Astrocyte (in vitro differentiated cells and primary cell): ENCODE measurements around the gene SIK1. TPM values are rescaled to one million over a fixed set of nuclear protein-coding genes. Genes with fewer than 3 reads are reported as not detected.

ENCODE experiments used
- DNase-seq: peaks from one replicate; pipeline ENCODE4 v3.0.0-alpha.2; 2010; ENCODE audit warnings: low read depth
- FAIRE-seq: peaks from 2 replicates; lab custom pipeline; 2011; peaks lifted over from hg19 to GRCh38; lab: Jason Lieb, UNC
- H2AFZ ChIP-seq: 2 replicates; pipeline ENCODE4 v1.6.0; 2012; ENCODE audit warnings: low read depth, low read length, inconsistent platforms
- H3K27ac ChIP-seq: 2 replicates; pipeline ENCODE4 v1.5.1; 2011; ENCODE audit warnings: low read depth, low read length, inconsistent platforms
- H3K27me3 ChIP-seq: 2 replicates; pipeline ENCODE4 v1.6.0; 2011; ENCODE audit warnings: low read length, inconsistent platforms; ENCODE audit not compliant: insufficient read depth
- H3K36me3 ChIP-seq: 2 replicates; pipeline ENCODE4 v1.5.1; 2011; ENCODE audit warnings: low read length, inconsistent platforms; ENCODE audit not compliant: insufficient read depth
- H3K4me1 ChIP-seq: 2 replicates; pipeline ENCODE4 v1.5.1; 2011; ENCODE audit warnings: low read length, inconsistent platforms; ENCODE audit not compliant: insufficient read depth
- H3K4me2 ChIP-seq: 2 replicates; pipeline ENCODE4 v1.6.0; 2012; ENCODE audit warnings: low read length, inconsistent platforms
- H3K4me3 ChIP-seq: 2 replicates; pipeline ENCODE4 v1.5.1; 2011; ENCODE audit warnings: low read depth, mild to moderate bottlenecking, low read length, inconsistent platforms; ENCODE audit not compliant: insufficient read depth
- H3K79me2 ChIP-seq: 2 replicates; pipeline ENCODE4 v1.6.0; 2012; ENCODE audit warnings: mild to moderate bottlenecking, low read length, inconsistent platforms; ENCODE audit not compliant: insufficient read depth
- H3K9ac ChIP-seq: 2 replicates; pipeline ENCODE4 v1.6.0; 2012; ENCODE audit warnings: mild to moderate bottlenecking, low read length, inconsistent platforms
- H3K9me3 ChIP-seq: 2 replicates; pipeline ENCODE4 v1.5.1; 2012; ENCODE audit warnings: low read depth, mild to moderate bottlenecking, low read length, inconsistent platforms; ENCODE audit not compliant: insufficient read depth
- H4K20me1 ChIP-seq: 2 replicates; pipeline ENCODE4 v1.6.0; 2012; ENCODE audit warnings: low read length, inconsistent platforms; ENCODE audit not compliant: insufficient read depth
- H3K27ac Mint-ChIP-seq: one replicate; pipeline ENCODE4 v1.8.0; 2021; ENCODE audit warnings: mild to moderate bottlenecking, mixed read lengths; ENCODE audit not compliant: unreplicated experiment
- H3K27me3 Mint-ChIP-seq: one replicate; pipeline ENCODE4 v1.8.0; 2021; ENCODE audit warnings: low read depth, mixed read lengths; ENCODE audit not compliant: unreplicated experiment
- H3K36me3 Mint-ChIP-seq: one replicate; pipeline ENCODE4 v1.8.0; 2021; ENCODE audit warnings: low read depth, mixed read lengths; ENCODE audit not compliant: unreplicated experiment
- H3K4me1 Mint-ChIP-seq: one replicate; pipeline ENCODE4 v1.8.0; 2021; ENCODE audit warnings: low read depth, mixed read lengths; ENCODE audit not compliant: unreplicated experiment
- H3K4me3 Mint-ChIP-seq: one replicate; pipeline ENCODE4 v1.8.0; 2021; ENCODE audit warnings: mild to moderate bottlenecking, moderate library complexity, mixed read lengths; ENCODE audit not compliant: unreplicated experiment
- H3K9me3 Mint-ChIP-seq: one replicate; pipeline ENCODE4 v1.8.0; 2021; ENCODE audit warnings: mild to moderate bottlenecking, mixed read lengths; ENCODE audit not compliant: unreplicated experiment
- CTCF ChIP-seq: IDR thresholded peaks from 2 replicates; pipeline ENCODE4 v1.5.1; 2011; ENCODE audit warnings: low read depth, mild to moderate bottlenecking, inconsistent platforms, low read length, moderate library complexity; ENCODE audit not compliant: insufficient read depth
- EZH2 ChIP-seq: IDR thresholded peaks from 2 replicates; pipeline ENCODE4 v1.6.1; 2012; ENCODE audit warnings: mild to moderate bottlenecking, low read length, inconsistent platforms; ENCODE audit not compliant: insufficient read depth
- total RNA-seq: library from RNA; stranded (reverse); gene quantifications from 2 replicates; pipeline ENCODE4 v1.2.1, GENCODE V29; 2021

SIK1 gene
- total RNA-seq, 1 donor from 2014 or later = 68.0 TPM

- no peaks in the 10 kb centered on the region for H4K20me1 ChIP-seq
- TF ChIP-seq CTCF = no peak
- TF ChIP-seq EZH2 = no peak
- H2AFZ ChIP-seq = no peak overlapping the region
- no peak overlapping the region for H3K9ac ChIP-seq
- Mint-ChIP-seq H3K4me3 (no peak overlapping the region), H3K36me3 (no peaks in the 10 kb centered on the region), H3K4me1 (no peaks in the 10 kb centered on the region), H3K27ac (no peak overlapping the region), H3K27me3 (peaks cover 13% of the 10 kb centered on the region), H3K9me3 (no peaks in the 10 kb centered on the region)
- H3K27me3 ChIP-seq = no peaks in the 10 kb centered on the region
- no peaks in the 10 kb centered on the region for H3K9me3 ChIP-seq
- H3K79me2 ChIP-seq = no peaks in the 10 kb centered on the region
- no peak overlapping the region for H3K4me2 ChIP-seq
- no peak overlapping the region for H3K4me3 ChIP-seq
- H3K4me1 ChIP-seq = no peaks in the 10 kb centered on the region
- FAIRE-seq = no peak
- no peak for DNase-seq
- no peaks in the 10 kb centered on the region for H3K36me3 ChIP-seq
- H3K27ac ChIP-seq = no peak overlapping the region
Measured at GRCh38 chr21:43375837-43376477, 51.0 kb downstream of the SIK1 start.

DNA sequence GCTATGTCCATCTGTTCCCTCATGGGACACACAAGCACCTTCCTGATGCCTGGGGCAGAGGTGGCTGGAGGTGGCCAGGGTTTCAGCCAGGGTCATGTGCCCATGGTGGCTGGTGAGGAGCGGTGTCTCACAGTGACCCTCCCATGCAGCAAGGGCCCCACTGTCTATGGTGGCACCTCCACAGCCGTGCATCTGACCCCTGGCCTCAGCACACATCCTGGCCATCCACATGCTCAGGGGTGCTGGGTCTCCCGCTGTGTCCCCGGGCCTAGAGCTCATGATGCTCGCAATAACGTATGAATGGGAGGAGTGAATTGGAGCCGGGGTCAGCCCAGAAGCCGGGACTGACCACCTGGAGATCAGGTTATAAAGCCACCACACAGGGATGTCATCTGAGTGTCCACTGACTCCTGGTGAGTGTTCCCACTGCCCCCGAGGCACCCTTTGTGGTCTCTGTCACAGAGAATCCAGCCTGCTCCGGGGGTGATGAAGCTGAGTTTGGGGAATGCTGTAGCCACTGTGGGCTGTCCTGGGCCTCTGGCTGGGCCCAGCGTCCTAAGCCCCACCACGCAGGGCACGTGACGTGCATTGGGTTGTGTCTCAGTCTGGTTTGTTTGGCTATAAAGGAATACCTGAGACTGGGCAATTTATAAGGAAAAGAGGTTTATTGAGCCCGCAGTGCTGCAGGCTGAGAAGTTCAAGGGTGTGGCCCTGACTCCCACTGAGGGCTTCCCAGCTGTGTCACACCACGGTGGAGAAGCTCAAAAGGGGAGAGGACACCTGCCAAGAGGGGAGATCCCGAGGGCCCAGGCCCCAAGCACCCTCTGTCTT lies 51.7 kb downstream of the SIK1 start:
- FAIRE-seq (no peak), DNase-seq (no peak)
- H3K4me2 ChIP-seq = no peak overlapping the region
- no peaks in the 10 kb centered on the region for H3K27me3 ChIP-seq
- no peaks in the 10 kb centered on the region for H3K36me3 Mint-ChIP-seq
- no peak overlapping the region for H3K4me3 Mint-ChIP-seq
- TF ChIP-seq EZH2 = no peak
- TF ChIP-seq CTCF = no peak
- H3K79me2 ChIP-seq = no peaks in the 10 kb centered on the region
- H3K36me3 ChIP-seq = no peaks in the 10 kb centered on the region
- no peaks in the 10 kb centered on the region for H4K20me1 ChIP-seq
- peaks cover 17% of the 10 kb centered on the region for H3K27me3 Mint-ChIP-seq
- H3K9ac ChIP-seq = no peak overlapping the region
- H3K4me1 ChIP-seq = peaks cover 4% of the 10 kb centered on the region
- H3K27ac Mint-ChIP-seq = no peak overlapping the region
- no peaks in the 10 kb centered on the region for H3K9me3 Mint-ChIP-seq
- no peak overlapping the region for H3K4me3 ChIP-seq
- no peaks in the 10 kb centered on the region for H3K9me3 ChIP-seq
- H3K27ac ChIP-seq = no peak overlapping the region
- no peak overlapping the region for H2AFZ ChIP-seq
- H3K4me1 Mint-ChIP-seq = peaks cover under 1% of the 10 kb centered on the region
